Fibroblast of lung (primary cell): Measurements from ENCODE around the gene ACOX1. TPM values are rescaled to one million over a fixed set of nuclear protein-coding genes. Genes with fewer than 3 reads are reported as not detected.
A peak's percentile ranks its signal among the peaks of the same experiment; 100 is the strongest.

Experiments
- DNase-seq, 2 donors: peaks; one replicate each; pipeline versions ENCODE4 v3.0.0 to v3.0.0-alpha.2; 2010; ENCODE audit warnings: low read depth in 2 of 2
- H2AFZ ChIP-seq: 2 replicates; pipeline ENCODE4 v1.5.1; 2012; ENCODE audit warnings: low read length, control low read depth, inconsistent platforms
- H3K27ac ChIP-seq: 2 replicates; pipeline ENCODE4 v1.5.1; 2011; ENCODE audit warnings: low read length, control low read depth; ENCODE audit not compliant: insufficient read depth
- H3K27me3 ChIP-seq: 2 replicates; pipeline ENCODE4 v1.5.1; 2011; ENCODE audit warnings: mild to moderate bottlenecking, low read length; ENCODE audit not compliant: control insufficient read depth, insufficient read depth
- H3K36me3 ChIP-seq: 2 replicates; pipeline ENCODE4 v1.5.1; 2011; ENCODE audit warnings: low read length; ENCODE audit not compliant: control insufficient read depth, insufficient read depth
- H3K4me1 ChIP-seq: 2 replicates; pipeline ENCODE4 v1.5.1; 2011; ENCODE audit warnings: low read length; ENCODE audit not compliant: control insufficient read depth, insufficient read depth; ENCODE audit errors: extremely low read depth
- H3K4me2 ChIP-seq: 2 replicates; pipeline ENCODE4 v1.5.1; 2011; ENCODE audit warnings: low read length, control low read depth; ENCODE audit not compliant: insufficient read depth; ENCODE audit errors: extremely low read depth
- H3K4me3 ChIP-seq, 4 experiments: fragments of 200-600 bp in 1 of 4; sonication (generic) in 1 of 4; replicated peaks in 1 of 4; 2 replicates each; pipeline ENCODE4 v1.5.1; 2011 to 2016; ENCODE audit warnings: low read length in 4 of 4, low read depth in 3 of 4, mild to moderate bottlenecking in 3 of 4, control low read depth in 2 of 4, inconsistent platforms in 1 of 4, mixed read lengths in 1 of 4; ENCODE audit not compliant: insufficient read depth in 1 of 4; ENCODE audit errors: control extremely low read depth in 1 of 4
- H3K79me2 ChIP-seq: 2 replicates; pipeline ENCODE4 v1.5.1; 2012; ENCODE audit warnings: mild to moderate bottlenecking, low read length, inconsistent platforms; ENCODE audit not compliant: control insufficient read depth, insufficient read depth
- H3K9ac ChIP-seq: 2 replicates; pipeline ENCODE4 v1.5.1; 2011; ENCODE audit warnings: mild to moderate bottlenecking, low read length, control low read depth; ENCODE audit not compliant: insufficient read depth
- H3K9me3 ChIP-seq: 2 replicates; pipeline ENCODE4 v1.5.1; 2012; ENCODE audit warnings: low read depth, low read length; ENCODE audit not compliant: control insufficient read depth, insufficient read depth
- H4K20me1 ChIP-seq: 2 replicates; pipeline ENCODE4 v1.5.1; 2011; ENCODE audit warnings: low read length; ENCODE audit not compliant: control insufficient read depth, insufficient read depth; ENCODE audit errors: extremely low read depth
- EZH2 ChIP-seq: IDR thresholded peaks from 2 replicates; pipeline ENCODE4 v1.5.1; 2012; ENCODE audit warnings: low read length, control low read depth, mild to moderate bottlenecking; ENCODE audit errors: missing control alignments
- polyA plus RNA-seq, 2 donors: library from polyadenylated mRNA; depleted of rRNA in 1 of 2; stranded (reverse) in 1 of 2; unstranded in 1 of 2; fragments of >200 nt; gene quantifications; 2 replicates each; pipeline ENCODE4 v1.2.1, GENCODE V29; 2011 to 2012; ENCODE audit warnings: missing spikeins in 1 of 2
- total RNA-seq: library from RNA; depleted of rRNA; stranded (reverse); fragments of >200 nt; gene quantifications from 2 replicates; pipeline ENCODE4 v1.2.1, GENCODE V29; 2014
- TF ChIP-seq, protein P1 (sequence below), 2 donors: IDR thresholded peaks in 1 of 2; conservative IDR thresholded peaks in 1 of 2; 1 replicate in 1 of 2; 2 replicates in 1 of 2; pipeline ENCODE4 v1.5.1; 2011 to 2012; ENCODE audit warnings: low read length in 2 of 2, control low read depth in 1 of 2, inconsistent platforms in 1 of 2, low read depth in 1 of 2, mild to moderate bottlenecking in 1 of 2

Gene ACOX1
- total and polyA plus RNA-seq, 2 donors (not counting 1 experiment from before 2014, with no cell fraction given): 30.0 to 70.5 TPM

GRCh38 chr17:75896415-75897159 is 82.4 kb downstream of the ACOX1 start, which contains the start of gene TRIM65:
TRIM65 (minus strand) TSS chr17:75896951; CDS start chr17:75896937, 14 bp downstream.
- peaks cover 12% of the 10 kb centered on the region for H3K79me2 ChIP-seq
- peak within 1 kb of the TSS; percentile 97 for H3K4me2 ChIP-seq
- H3K27ac ChIP-seq: peak within 1 kb of the TSS; percentile 75
- no peaks in the 10 kb centered on the region for H3K27me3 ChIP-seq
- H2AFZ ChIP-seq: peak within 1 kb of the TSS; percentile 80
- H3K4me3 ChIP-seq: peak within 1 kb of the TSS; percentile 59 to 84 (median 70)
- peaks cover 2% of the 10 kb centered on the region for H4K20me1 ChIP-seq
- peak within 1 kb of the TSS; percentile 88 for H3K9ac ChIP-seq
- peaks cover 7% of the 10 kb centered on the region for H3K4me1 ChIP-seq
- no peaks in the 10 kb centered on the region for H3K9me3 ChIP-seq
- DNase-seq: peak; percentile 75 to 78
- TF ChIP-seq, protein P1, sequence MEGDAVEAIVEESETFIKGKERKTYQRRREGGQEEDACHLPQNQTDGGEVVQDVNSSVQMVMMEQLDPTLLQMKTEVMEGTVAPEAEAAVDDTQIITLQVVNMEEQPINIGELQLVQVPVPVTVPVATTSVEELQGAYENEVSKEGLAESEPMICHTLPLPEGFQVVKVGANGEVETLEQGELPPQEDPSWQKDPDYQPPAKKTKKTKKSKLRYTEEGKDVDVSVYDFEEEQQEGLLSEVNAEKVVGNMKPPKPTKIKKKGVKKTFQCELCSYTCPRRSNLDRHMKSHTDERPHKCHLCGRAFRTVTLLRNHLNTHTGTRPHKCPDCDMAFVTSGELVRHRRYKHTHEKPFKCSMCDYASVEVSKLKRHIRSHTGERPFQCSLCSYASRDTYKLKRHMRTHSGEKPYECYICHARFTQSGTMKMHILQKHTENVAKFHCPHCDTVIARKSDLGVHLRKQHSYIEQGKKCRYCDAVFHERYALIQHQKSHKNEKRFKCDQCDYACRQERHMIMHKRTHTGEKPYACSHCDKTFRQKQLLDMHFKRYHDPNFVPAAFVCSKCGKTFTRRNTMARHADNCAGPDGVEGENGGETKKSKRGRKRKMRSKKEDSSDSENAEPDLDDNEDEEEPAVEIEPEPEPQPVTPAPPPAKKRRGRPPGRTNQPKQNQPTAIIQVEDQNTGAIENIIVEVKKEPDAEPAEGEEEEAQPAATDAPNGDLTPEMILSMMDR (conservative IDR thresholded peaks at IDR 0.05 in 1 of 2, IDR thresholded peaks at IDR 0.05 in 1 of 2; ENCODE audit: low read depth in 1 of 2, low read length in 2 of 2): peak; percentile 15 to 22
- TF ChIP-seq EZH2: no peak
- peaks cover 17% of the 10 kb centered on the region for H3K36me3 ChIP-seq

DNA sequence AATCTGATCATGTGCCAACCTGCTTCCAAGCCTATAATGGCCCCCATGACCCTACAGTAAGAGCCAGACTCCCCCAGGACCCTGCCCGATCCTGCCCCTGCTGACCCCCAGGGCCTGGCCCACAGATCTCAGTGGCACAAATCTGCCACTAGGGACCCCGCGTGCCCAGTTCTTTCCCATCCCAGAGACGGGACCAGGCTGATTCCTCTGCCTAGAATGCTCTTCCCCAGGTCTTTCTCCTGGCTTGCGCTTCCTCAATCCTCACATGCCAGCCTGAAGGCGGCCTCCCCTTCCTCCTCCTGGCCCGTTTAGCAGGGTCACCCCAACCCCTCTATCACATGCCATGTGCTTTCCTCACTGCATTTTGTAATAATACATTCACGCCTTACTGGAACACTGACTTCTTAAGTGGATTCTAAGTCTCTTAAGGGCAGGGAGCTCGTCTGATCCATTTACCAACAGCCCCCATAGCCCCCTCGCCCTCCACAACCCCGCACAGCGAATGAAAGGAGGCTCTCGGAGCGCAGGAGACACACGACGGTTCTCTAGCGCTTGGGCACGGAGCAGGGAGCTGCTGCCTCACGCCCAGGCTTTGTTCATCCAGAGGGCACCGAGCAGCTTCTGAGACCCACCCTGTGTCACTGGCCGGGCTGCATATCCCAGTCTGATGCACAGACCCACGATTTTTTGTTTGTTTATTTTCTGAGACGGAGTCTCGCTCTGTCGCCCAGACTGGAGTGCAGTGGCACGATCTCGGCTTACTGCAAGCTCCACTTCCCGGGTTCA is 83.4 kb downstream of the ACOX1 start:
- H3K9ac ChIP-seq: peak overlapping the region; percentile 37
- H3K79me2 ChIP-seq: peaks cover 12% of the 10 kb centered on the region
- H3K4me1 ChIP-seq: peaks cover 7% of the 10 kb centered on the region
- H3K9me3 ChIP-seq: no peaks in the 10 kb centered on the region
- peak overlapping the region; percentile 75 for H3K27ac ChIP-seq
- peaks cover 16% of the 10 kb centered on the region for H3K36me3 ChIP-seq
- DNase-seq: peak in 1 of 2 donors; percentile 15
- H2AFZ ChIP-seq: no peak overlapping the region
- peak overlapping the region; percentile 57 to 84 (median 70) for H3K4me3 ChIP-seq
- no peaks in the 10 kb centered on the region for H3K27me3 ChIP-seq
- TF ChIP-seq EZH2: no peak
- TF ChIP-seq, protein P1 (conservative IDR thresholded peaks at IDR 0.05 in 1 of 2, IDR thresholded peaks at IDR 0.05 in 1 of 2; ENCODE audit: low read depth in 1 of 2, low read length in 2 of 2): peak; percentile 14 to 41
- H3K4me2 ChIP-seq: peak overlapping the region; percentile 97
- peaks cover 2% of the 10 kb centered on the region for H4K20me1 ChIP-seq
